ENCODE results near the gene HLA-E. TPM values are rescaled to one million over a fixed set of nuclear protein-coding genes. Genes with fewer than 3 reads are reported as not detected.

The HLA-E gene
- total and polyA plus RNA-seq, 4 donors: 133 to 258 (median 207) TPM

- H3K27me3 ChIP-seq (ENCODE audit: control insufficient read depth in 4 of 4, insufficient read depth in 4 of 4, low read length in 3 of 4): peaks cover 2 to 44% (median 17%) of the 10 kb centered on the region in 4 donors
- peaks cover 0 to 20% (median 2%) of the 10 kb centered on the region in 4 donors for H3K4me1 ChIP-seq (ENCODE audit: control insufficient read depth in 4 of 4, insufficient read depth in 4 of 4, low read length in 3 of 4)
- H3K9me3 ChIP-seq (ENCODE audit: control insufficient read depth in 4 of 4, low read length in 3 of 4): no peaks in the 10 kb centered on the region
- no peak overlapping the region for H3K4me3 ChIP-seq (ENCODE audit: low read depth in 1 of 3, low read length in 3 of 3)
- no peak overlapping the region for H3K27ac ChIP-seq (ENCODE audit: low read depth in 1 of 2, low read length in 2 of 2)
- TF ChIP-seq FOXA1 (IDR thresholded peaks at IDR 0.05): no peak
- TF ChIP-seq HNF4G (IDR thresholded peaks at IDR 0.05): no peak
- TF ChIP-seq MAX (IDR thresholded peaks at IDR 0.05): no peak
- TF ChIP-seq RXRA (IDR thresholded peaks at IDR 0.05): no peak
- no peak for TF ChIP-seq RAD21 (IDR thresholded peaks at IDR 0.05)
- no peak for TF ChIP-seq TAF1 (conservative IDR thresholded peaks at IDR 0.05)
- no peak for TF ChIP-seq HNF4A (conservative IDR thresholded peaks at IDR 0.05)
- no peak for TF ChIP-seq SP1 (IDR thresholded peaks at IDR 0.05)
- no peak for TF ChIP-seq ATF3 (IDR thresholded peaks at IDR 0.05)
- TF ChIP-seq REST (IDR thresholded peaks at IDR 0.05): no peak
- no peak overlapping the region for H3K9ac ChIP-seq (ENCODE audit: low read depth in 1 of 2, low read length in 2 of 2)
- DNase-seq (ENCODE audit: low spot score): no peak
- 25% methylated on average over 41 of the region's 41 CpGs for WGBS
- no peaks in the 10 kb centered on the region for H3K36me3 ChIP-seq (ENCODE audit: control insufficient read depth in 4 of 4, insufficient read depth in 3 of 4, low read depth in 1 of 4, low read length in 3 of 4)
These were observed 36.4 kb upstream of the HLA-E start for GRCh38 chr6:30452736-30453507.

- Histone ChIP-seq H3K9me3 (ENCODE audit: control insufficient read depth in 4 of 4, low read length in 3 of 4) (peaks cover 0 to 2% (median 0%) of the 10 kb centered on the region in 4 donors), H3K4me3 (ENCODE audit: low read depth in 1 of 3, low read length in 3 of 3) (no peak overlapping the region), H3K27me3 (ENCODE audit: control insufficient read depth in 4 of 4, insufficient read depth in 4 of 4, low read length in 3 of 4) (peaks cover 2 to 44% (median 14%) of the 10 kb centered on the region in 4 donors), H3K27ac (ENCODE audit: low read depth in 1 of 2, low read length in 2 of 2) (no peak overlapping the region), H3K36me3 (ENCODE audit: control insufficient read depth in 4 of 4, insufficient read depth in 3 of 4, low read depth in 1 of 4, low read length in 3 of 4) (no peaks in the 10 kb centered on the region), H3K4me1 (ENCODE audit: control insufficient read depth in 4 of 4, insufficient read depth in 4 of 4, low read length in 3 of 4) (peaks cover 0 to 20% (median 2%) of the 10 kb centered on the region in 4 donors), H3K9ac (ENCODE audit: low read depth in 1 of 2, low read length in 2 of 2) (no peak overlapping the region)
- WGBS: 9% methylated on average over 26 of the region's 26 CpGs
- TF ChIP-seq EGR1 (IDR thresholded peaks at IDR 0.05; ENCODE audit: low read depth in 2 of 2): no peak
- TF ChIP-seq ZBTB33 (IDR thresholded peaks at IDR 0.05): no peak
- no peak for TF ChIP-seq HNF4A (conservative IDR thresholded peaks at IDR 0.05)
- TF ChIP-seq RAD21 (IDR thresholded peaks at IDR 0.05): peak; percentile 51 to 79
- TF ChIP-seq CTCF (IDR thresholded peaks at IDR 0.05; ENCODE audit: low read depth, low read length, missing input control): peak; percentile 48
- no peak for TF ChIP-seq REST (IDR thresholded peaks at IDR 0.05)
- TF ChIP-seq RXRA (IDR thresholded peaks at IDR 0.05): no peak
- DNase-seq (ENCODE audit: low spot score): peak; percentile 84
These were observed 35.7 kb upstream of the HLA-E start for GRCh38 chr6:30453508-30454116.

Data from liver (tissue), 9 donors.